Esophagus muscularis mucosa (tissue), 4 donors: ENCODE data around the gene COL25A1. TPM values are rescaled to one million over a fixed set of nuclear protein-coding genes. Genes with fewer than 3 reads are reported as not detected.

Source experiments
- DNase-seq: peaks from one replicate; pipeline ENCODE4 v3.0.0-alpha.2; 2017; ENCODE audit errors: extremely low spot score
- H3K27ac ChIP-seq, 4 donors: fragments of 200-600 bp; sonication (generic); replicated peaks in 1 of 4; 1 replicate in 3 of 4; 2 replicates in 1 of 4; pipeline ENCODE4 v1.5.1; 2016 to 2019; ENCODE audit warnings: mild to moderate bottlenecking in 1 of 4
- H3K27me3 ChIP-seq, 4 donors: fragments of 200-600 bp; sonication (generic); one replicate each; pipeline versions ENCODE4 v1.5.1 to v1.6.0; 2016 to 2019
- H3K36me3 ChIP-seq, 4 donors: fragments of 200-600 bp; sonication (generic); one replicate each; pipeline ENCODE4 v1.5.1; 2016 to 2019
- H3K4me1 ChIP-seq, 4 donors: fragments of 200-600 bp; sonication (generic); one replicate each; pipeline ENCODE4 v1.5.1; 2016 to 2019
- H3K4me3 ChIP-seq, 4 donors: fragments of 200-600 bp; sonication (generic); 1 replicate in 2 of 4; 2 replicates in 2 of 4; pipeline ENCODE4 v1.5.1; 2016 to 2019; ENCODE audit warnings: mild to moderate bottlenecking in 4 of 4, moderate library complexity in 1 of 4
- H3K9me3 ChIP-seq, 4 donors: fragments of 200-600 bp; sonication (generic); 1 replicate in 3 of 4; 2 replicates in 1 of 4; pipeline ENCODE4 v1.5.1; 2016 to 2019
- EP300 ChIP-seq: sonication (generic); formaldehyde crosslinking; IDR thresholded peaks from one replicate; pipeline ENCODE4 v1.6.1; 2017; ENCODE audit warnings: antibody characterized with exemption
- POLR2A ChIP-seq: fragments of 450-650 bp; IDR thresholded peaks from one replicate; pipeline ENCODE4 v1.6.1; 2017; ENCODE audit warnings: antibody characterized with exemption, moderate library complexity, mild to moderate bottlenecking, low read depth
- POLR2AphosphoS5 ChIP-seq, 2 donors: sonication (generic); formaldehyde crosslinking; IDR thresholded peaks; one replicate each; pipeline ENCODE4 v1.6.1; 2017; ENCODE audit warnings: antibody characterized with exemption in 2 of 2
- WGBS: methylation state at CpG from one replicate; pipeline ENCODE4 v1.1.5; 2018; 5-methylcytosine and 5-hydroxymethylcytosine counted together
- intact Hi-C: fragments of 100-400 bp; cut with DNase I; formaldehyde crosslinking; loops from one replicate; pipeline ENCODE4 v1.15.1; 2023
- total RNA-seq, 4 donors: library from RNA; depleted of rRNA; stranded (reverse); fragments of >200 nt; gene quantifications; one replicate each; pipeline versions ENCODE4 v1.1.0 to v1.2.1, GENCODE V29; 2016
- TF ChIP-seq, protein P1 (sequence below), 3 experiments: fragments of 200-600 bp in 2 of 3; fragments of 450-650 bp in 1 of 3; sonication (generic) in 2 of 3; IDR thresholded peaks; one replicate each; pipeline ENCODE4 v1.5.1; 2017 to 2019; ENCODE audit warnings: antibody characterized with exemption in 3 of 3, mild to moderate bottlenecking in 2 of 3, moderate library complexity in 1 of 3

Gene COL25A1
- total RNA-seq, 4 donors from 2014 or later = 1.0 to 3.7 (median 2.0) TPM

DNA sequence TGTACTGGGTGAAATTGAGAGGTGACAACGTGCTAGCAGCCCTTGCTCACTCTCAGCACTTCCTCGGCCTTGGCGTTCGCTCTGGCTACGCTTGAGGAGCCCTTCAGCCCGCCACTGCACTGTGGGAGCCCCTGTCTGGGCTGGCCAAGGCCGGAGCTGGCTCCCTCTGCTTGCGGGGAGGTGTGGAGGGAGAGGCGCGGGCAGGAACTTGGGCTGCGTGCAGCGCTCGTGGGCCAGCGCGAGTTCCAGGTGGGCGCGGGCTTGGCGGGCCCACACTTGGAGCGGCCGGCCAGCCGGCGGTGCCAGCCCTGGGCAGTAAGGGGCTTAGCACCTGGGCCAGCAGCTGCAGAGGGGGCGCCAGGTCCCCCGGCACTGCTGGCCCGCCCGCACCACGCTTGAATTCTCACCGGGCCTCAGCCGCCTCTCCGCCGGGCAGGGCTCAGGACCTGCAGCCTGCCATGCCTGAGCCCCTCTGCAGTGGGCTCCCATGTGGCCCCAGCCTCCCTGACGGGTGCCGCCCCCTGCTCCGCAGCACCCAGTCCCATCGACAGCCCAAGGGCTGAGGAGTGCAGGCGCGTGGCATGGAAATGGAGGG lies 290.1 kb downstream of the COL25A1 start:
- WGBS = 96% methylated on average over 9 of the region's 37 CpGs
- intact Hi-C loops = no loop called here
- no peak for TF ChIP-seq POLR2A
- no peak for TF ChIP-seq POLR2AphosphoS5 (IDR thresholded peaks at IDR 0.05)
- TF ChIP-seq, protein P1, sequence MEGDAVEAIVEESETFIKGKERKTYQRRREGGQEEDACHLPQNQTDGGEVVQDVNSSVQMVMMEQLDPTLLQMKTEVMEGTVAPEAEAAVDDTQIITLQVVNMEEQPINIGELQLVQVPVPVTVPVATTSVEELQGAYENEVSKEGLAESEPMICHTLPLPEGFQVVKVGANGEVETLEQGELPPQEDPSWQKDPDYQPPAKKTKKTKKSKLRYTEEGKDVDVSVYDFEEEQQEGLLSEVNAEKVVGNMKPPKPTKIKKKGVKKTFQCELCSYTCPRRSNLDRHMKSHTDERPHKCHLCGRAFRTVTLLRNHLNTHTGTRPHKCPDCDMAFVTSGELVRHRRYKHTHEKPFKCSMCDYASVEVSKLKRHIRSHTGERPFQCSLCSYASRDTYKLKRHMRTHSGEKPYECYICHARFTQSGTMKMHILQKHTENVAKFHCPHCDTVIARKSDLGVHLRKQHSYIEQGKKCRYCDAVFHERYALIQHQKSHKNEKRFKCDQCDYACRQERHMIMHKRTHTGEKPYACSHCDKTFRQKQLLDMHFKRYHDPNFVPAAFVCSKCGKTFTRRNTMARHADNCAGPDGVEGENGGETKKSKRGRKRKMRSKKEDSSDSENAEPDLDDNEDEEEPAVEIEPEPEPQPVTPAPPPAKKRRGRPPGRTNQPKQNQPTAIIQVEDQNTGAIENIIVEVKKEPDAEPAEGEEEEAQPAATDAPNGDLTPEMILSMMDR (IDR thresholded peaks at IDR 0.05) = no peak
- TF ChIP-seq EP300 = no peak

DNA sequence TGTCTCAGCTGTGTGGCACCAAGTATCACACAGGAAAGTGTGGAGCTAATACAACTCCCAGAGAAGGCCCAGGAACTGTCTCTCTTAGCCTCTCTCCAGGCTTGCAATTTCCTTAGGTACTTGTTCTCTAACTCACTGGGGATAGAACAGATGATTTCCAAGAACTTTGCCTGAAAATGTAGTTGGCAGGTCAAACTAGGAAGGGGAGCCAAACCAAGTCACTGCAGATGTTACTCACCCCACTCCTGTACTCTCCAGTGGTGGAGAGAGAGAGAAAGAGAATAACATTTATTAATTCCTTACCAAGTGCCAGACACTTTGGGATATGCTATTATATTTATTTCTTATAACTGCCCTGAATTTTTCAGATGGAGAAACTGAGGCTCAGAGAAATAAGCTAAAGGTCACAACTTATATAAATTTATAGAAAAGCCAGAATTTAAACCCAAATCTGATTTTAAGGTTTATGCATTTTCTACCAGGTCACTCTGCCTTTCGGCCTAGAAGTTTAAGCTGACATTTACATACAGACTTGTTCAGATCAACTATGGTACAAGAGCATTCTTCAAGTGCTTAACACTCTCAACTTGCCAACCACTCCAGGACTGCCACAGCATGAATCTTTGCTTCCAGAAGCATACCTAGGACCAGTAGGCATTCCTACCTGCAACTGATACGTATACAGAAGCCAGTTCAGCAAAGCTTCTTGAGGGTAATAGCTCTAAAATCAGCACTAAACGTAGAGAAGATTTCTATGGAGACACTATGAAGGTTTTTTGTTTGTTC lies 291.0 kb downstream of the COL25A1 start:
- no peak for DNase-seq

More for the DNA sequence above, 290.1 kb downstream of the COL25A1 start:
- Histone ChIP-seq H3K4me1 (no peaks in the 10 kb centered on the region), H3K36me3 (no peaks in the 10 kb centered on the region), H3K27ac (no peak overlapping the region), H3K27me3 (no peaks in the 10 kb centered on the region), H3K9me3 (no peaks in the 10 kb centered on the region), H3K4me3 (no peak overlapping the region)
- DNase-seq = no peak

DNA sequence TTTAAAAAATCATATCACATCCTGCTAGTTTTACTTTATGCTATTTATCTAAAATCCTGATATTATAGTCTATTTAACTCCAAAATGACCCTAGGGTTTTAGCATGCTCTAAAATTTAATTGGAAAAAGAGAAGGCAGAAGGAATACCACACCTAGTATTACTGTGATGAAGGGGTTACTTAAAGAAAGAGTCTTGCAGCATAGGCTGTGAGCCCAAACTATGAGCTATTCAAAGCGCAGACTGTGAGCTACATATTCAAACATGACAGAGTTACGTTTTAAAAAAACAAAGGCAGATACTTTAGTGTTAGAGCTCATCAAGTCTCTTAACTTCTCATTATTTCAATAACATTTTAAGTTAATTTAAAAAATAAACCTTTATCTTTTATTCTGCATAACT lies 291.9 kb downstream of the COL25A1 start:
- WGBS = 35% methylated on average over 2 of the region's 2 CpGs
- TF ChIP-seq, protein P1 (IDR thresholded peaks at IDR 0.05) = no peak
- TF ChIP-seq POLR2A (no peak), EP300 (no peak), POLR2AphosphoS5 (IDR thresholded peaks at IDR 0.05) (no peak)
- intact Hi-C loops = no loop called here

More for the DNA sequence above, 291.0 kb downstream of the COL25A1 start:
- Histone ChIP-seq H3K36me3 (no peaks in the 10 kb centered on the region), H3K4me1 (no peaks in the 10 kb centered on the region), H3K27ac (no peak overlapping the region), H3K4me3 (no peak overlapping the region), H3K9me3 (no peaks in the 10 kb centered on the region), H3K27me3 (no peaks in the 10 kb centered on the region)
- TF ChIP-seq, protein P1 (IDR thresholded peaks at IDR 0.05) = no peak
- TF ChIP-seq POLR2AphosphoS5 (IDR thresholded peaks at IDR 0.05) = no peak
- no peak for TF ChIP-seq POLR2A
- no peak for TF ChIP-seq EP300
- 94% methylated on average over 3 of the region's 3 CpGs for WGBS
- intact Hi-C loops = no loop called here

DNA sequence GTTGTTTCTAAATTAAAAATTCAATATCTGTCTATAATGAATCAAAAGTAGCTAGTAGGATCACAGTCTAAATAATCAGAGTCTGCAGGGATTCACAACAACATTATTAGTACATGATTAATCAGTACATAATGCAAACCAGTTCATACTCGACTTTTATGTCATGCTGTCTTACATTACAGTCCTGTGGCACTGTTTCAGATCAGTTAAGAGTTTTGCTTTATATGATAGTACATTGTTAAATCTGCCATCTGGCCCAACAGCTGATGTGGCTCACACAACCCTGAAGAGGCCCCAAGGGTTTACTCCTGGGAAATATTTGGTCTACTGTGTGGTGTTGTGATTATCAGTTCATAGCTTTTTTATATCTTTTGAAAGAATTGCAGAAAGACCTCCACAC lies 292.5 kb downstream of the COL25A1 start:
- WGBS = 24% methylated on average over 1 of the region's 1 CpG
- intact Hi-C loops = no loop called here
- no peak for TF ChIP-seq EP300
- no peak for TF ChIP-seq POLR2AphosphoS5 (IDR thresholded peaks at IDR 0.05)
- H3K4me3 ChIP-seq = no peak overlapping the region
- H3K36me3 ChIP-seq = no peaks in the 10 kb centered on the region
- no peaks in the 10 kb centered on the region for H3K9me3 ChIP-seq
- no peak for DNase-seq
- H3K27ac ChIP-seq = no peak overlapping the region
- H3K27me3 ChIP-seq = no peaks in the 10 kb centered on the region
- no peaks in the 10 kb centered on the region for H3K4me1 ChIP-seq

More for the DNA sequence above, 291.9 kb downstream of the COL25A1 start:
- DNase-seq = no peak
- Histone ChIP-seq H3K4me1 (no peaks in the 10 kb centered on the region), H3K4me3 (no peak overlapping the region), H3K27me3 (no peaks in the 10 kb centered on the region), H3K36me3 (no peaks in the 10 kb centered on the region), H3K27ac (no peak overlapping the region), H3K9me3 (no peaks in the 10 kb centered on the region)

DNA sequence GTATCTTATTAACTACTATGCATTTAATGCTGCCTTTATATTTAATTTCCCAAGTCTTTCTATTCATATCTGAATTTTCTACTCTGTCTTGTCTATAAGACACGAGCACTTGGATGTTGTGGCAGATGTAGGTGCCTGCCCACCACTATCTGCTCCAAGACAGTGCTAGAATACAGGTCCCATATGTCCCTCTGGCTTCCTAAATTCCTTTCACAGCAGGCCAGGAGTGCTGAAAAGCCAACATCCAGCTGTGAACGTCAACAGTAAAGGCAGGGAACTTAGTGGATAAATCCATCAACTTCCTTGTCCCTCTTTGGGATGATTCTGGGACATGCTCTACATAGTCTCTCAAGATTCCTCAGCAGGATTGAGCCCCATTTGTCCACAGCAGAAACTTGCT lies 294.5 kb downstream of the COL25A1 start:
- DNase-seq = no peak
- TF ChIP-seq EP300 = no peak
- TF ChIP-seq, protein P1 (IDR thresholded peaks at IDR 0.05) = no peak
- no peak for TF ChIP-seq POLR2A
- TF ChIP-seq POLR2AphosphoS5 (IDR thresholded peaks at IDR 0.05) = no peak
- H3K27me3 ChIP-seq = no peaks in the 10 kb centered on the region
- H3K9me3 ChIP-seq = no peaks in the 10 kb centered on the region
- H3K4me3 ChIP-seq = no peak overlapping the region
- WGBS = 84% methylated on average over 2 of the region's 2 CpGs
- intact Hi-C loops = no loop called here
- no peak overlapping the region for H3K27ac ChIP-seq
- no peaks in the 10 kb centered on the region for H3K36me3 ChIP-seq
- H3K4me1 ChIP-seq = no peaks in the 10 kb centered on the region
